Esophagus muscularis mucosa (tissue), 4 donors: Measurements from ENCODE around the gene ATP13A2. TPM values are rescaled to one million over a fixed set of nuclear protein-coding genes. Genes with fewer than 3 reads are reported as not detected.

Experiments
- DNase-seq: peaks from one replicate; pipeline ENCODE4 v3.0.0-alpha.2; 2017; ENCODE audit errors: extremely low spot score
- H3K27ac ChIP-seq, 4 donors: fragments of 200-600 bp; sonication (generic); replicated peaks in 1 of 4; 1 replicate in 3 of 4; 2 replicates in 1 of 4; pipeline ENCODE4 v1.5.1; 2016 to 2019; ENCODE audit warnings: mild to moderate bottlenecking in 1 of 4
- H3K27me3 ChIP-seq, 4 donors: fragments of 200-600 bp; sonication (generic); one replicate each; pipeline versions ENCODE4 v1.5.1 to v1.6.0; 2016 to 2019
- H3K36me3 ChIP-seq, 4 donors: fragments of 200-600 bp; sonication (generic); one replicate each; pipeline ENCODE4 v1.5.1; 2016 to 2019
- H3K4me1 ChIP-seq, 4 donors: fragments of 200-600 bp; sonication (generic); one replicate each; pipeline ENCODE4 v1.5.1; 2016 to 2019
- H3K4me3 ChIP-seq, 4 donors: fragments of 200-600 bp; sonication (generic); 1 replicate in 2 of 4; 2 replicates in 2 of 4; pipeline ENCODE4 v1.5.1; 2016 to 2019; ENCODE audit warnings: mild to moderate bottlenecking in 4 of 4, moderate library complexity in 1 of 4
- H3K9me3 ChIP-seq, 4 donors: fragments of 200-600 bp; sonication (generic); 1 replicate in 3 of 4; 2 replicates in 1 of 4; pipeline ENCODE4 v1.5.1; 2016 to 2019
- EP300 ChIP-seq: sonication (generic); formaldehyde crosslinking; IDR thresholded peaks from one replicate; pipeline ENCODE4 v1.6.1; 2017; ENCODE audit warnings: antibody characterized with exemption
- POLR2A ChIP-seq: fragments of 450-650 bp; IDR thresholded peaks from one replicate; pipeline ENCODE4 v1.6.1; 2017; ENCODE audit warnings: antibody characterized with exemption, moderate library complexity, mild to moderate bottlenecking, low read depth
- POLR2AphosphoS5 ChIP-seq, 2 donors: sonication (generic); formaldehyde crosslinking; IDR thresholded peaks; one replicate each; pipeline ENCODE4 v1.6.1; 2017; ENCODE audit warnings: antibody characterized with exemption in 2 of 2
- WGBS: methylation state at CpG from one replicate; pipeline ENCODE4 v1.1.5; 2018; 5-methylcytosine and 5-hydroxymethylcytosine counted together
- intact Hi-C: fragments of 100-400 bp; cut with DNase I; formaldehyde crosslinking; loops from one replicate; pipeline ENCODE4 v1.15.1; 2023
- total RNA-seq, 4 donors: library from RNA; depleted of rRNA; stranded (reverse); fragments of >200 nt; gene quantifications; one replicate each; pipeline versions ENCODE4 v1.1.0 to v1.2.1, GENCODE V29; 2016
- TF ChIP-seq, protein P1 (sequence below), 3 experiments: fragments of 200-600 bp in 2 of 3; fragments of 450-650 bp in 1 of 3; sonication (generic) in 2 of 3; IDR thresholded peaks; one replicate each; pipeline ENCODE4 v1.5.1; 2017 to 2019; ENCODE audit warnings: antibody characterized with exemption in 3 of 3, mild to moderate bottlenecking in 2 of 3, moderate library complexity in 1 of 3

ATP13A2 gene
- 10 to 100 TPM; 16.1 to 30.8 (median 23.2) TPM for total RNA-seq

- peak within 1 kb of the TSS; percentile 49 to 73 (median 61) for H3K27ac ChIP-seq
- whole genome bisulfite sequencing = 6% methylated on average over 10 of the region's 94 CpGs
Observed at GRCh38 chr1:17011439-17012307, at the start of gene ATP13A2. Gene ATP13A2, minus strand, starts transcription at chr1:17011928. Its CDS starts 190 bp downstream, at chr1:17011738.

DNA sequence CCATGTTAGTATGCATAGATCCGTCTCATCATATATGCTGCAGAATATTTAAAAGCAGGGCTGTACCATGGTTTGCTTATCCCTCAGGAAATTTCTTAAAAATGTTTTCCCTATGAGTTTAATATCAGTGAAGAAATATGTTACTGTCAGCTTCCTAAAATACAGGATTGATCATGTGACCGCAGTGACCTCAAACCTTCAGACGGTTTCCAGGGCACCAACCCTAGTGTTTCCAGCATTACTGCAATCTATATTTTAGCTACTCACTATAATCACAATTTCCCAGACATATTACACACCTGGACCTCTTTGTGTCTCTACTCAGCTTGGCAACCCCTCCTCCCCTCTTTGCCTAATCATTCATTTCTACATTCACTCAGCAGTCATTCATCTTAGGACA is 49.8 kb upstream of the ATP13A2 start:
- intact Hi-C loops = no loop called here
- no peaks in the 10 kb centered on the region for H3K27me3 ChIP-seq
- H3K27ac ChIP-seq = no peak overlapping the region
- H3K4me1 ChIP-seq = peaks cover 0 to 6% (median 2%) of the 10 kb centered on the region in 4 donors
- H3K36me3 ChIP-seq = no peaks in the 10 kb centered on the region
- TF ChIP-seq EP300 (no peak), POLR2AphosphoS5 (IDR thresholded peaks at IDR 0.05) (no peak), POLR2A (no peak)
- TF ChIP-seq, protein P1, sequence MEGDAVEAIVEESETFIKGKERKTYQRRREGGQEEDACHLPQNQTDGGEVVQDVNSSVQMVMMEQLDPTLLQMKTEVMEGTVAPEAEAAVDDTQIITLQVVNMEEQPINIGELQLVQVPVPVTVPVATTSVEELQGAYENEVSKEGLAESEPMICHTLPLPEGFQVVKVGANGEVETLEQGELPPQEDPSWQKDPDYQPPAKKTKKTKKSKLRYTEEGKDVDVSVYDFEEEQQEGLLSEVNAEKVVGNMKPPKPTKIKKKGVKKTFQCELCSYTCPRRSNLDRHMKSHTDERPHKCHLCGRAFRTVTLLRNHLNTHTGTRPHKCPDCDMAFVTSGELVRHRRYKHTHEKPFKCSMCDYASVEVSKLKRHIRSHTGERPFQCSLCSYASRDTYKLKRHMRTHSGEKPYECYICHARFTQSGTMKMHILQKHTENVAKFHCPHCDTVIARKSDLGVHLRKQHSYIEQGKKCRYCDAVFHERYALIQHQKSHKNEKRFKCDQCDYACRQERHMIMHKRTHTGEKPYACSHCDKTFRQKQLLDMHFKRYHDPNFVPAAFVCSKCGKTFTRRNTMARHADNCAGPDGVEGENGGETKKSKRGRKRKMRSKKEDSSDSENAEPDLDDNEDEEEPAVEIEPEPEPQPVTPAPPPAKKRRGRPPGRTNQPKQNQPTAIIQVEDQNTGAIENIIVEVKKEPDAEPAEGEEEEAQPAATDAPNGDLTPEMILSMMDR (IDR thresholded peaks at IDR 0.05) = no peak
- 79% methylated on average over 3 of the region's 3 CpGs for WGBS
- no peak overlapping the region for H3K4me3 ChIP-seq
- peaks cover 0 to 11% (median 7%) of the 10 kb centered on the region in 4 donors for H3K9me3 ChIP-seq
- no peak for DNase-seq

More at GRCh38 chr1:17011439-17012307, at the start of gene ATP13A2:
- peak within 1 kb of the TSS; percentile 67 to 94 (median 86) for H3K4me3 ChIP-seq
- H3K9me3 ChIP-seq = no peaks in the 10 kb centered on the region
- no peaks in the 10 kb centered on the region for H3K36me3 ChIP-seq
- intact Hi-C loops = loop anchor here (5.0 kb wide), 1 partner anchor 36 kb away; no protein-coding TSS in a partner anchor
- TF ChIP-seq POLR2AphosphoS5 (IDR thresholded peaks at IDR 0.05) = peak; percentile 34 to 74
- TF ChIP-seq, protein P1 (IDR thresholded peaks at IDR 0.05) = no peak
- no peak for TF ChIP-seq EP300
- DNase-seq = no peak
- H3K4me1 ChIP-seq = peaks cover 27 to 30% (median 29%) of the 10 kb centered on the region in 4 donors
- no peaks in the 10 kb centered on the region for H3K27me3 ChIP-seq

GRCh38 chr1:17060306-17060749 is 48.6 kb upstream of the ATP13A2 start:
- no peak overlapping the region for H3K27ac ChIP-seq
- intact Hi-C loops = no loop called here
- whole genome bisulfite sequencing = 57% methylated on average over 11 of the region's 11 CpGs

DNA sequence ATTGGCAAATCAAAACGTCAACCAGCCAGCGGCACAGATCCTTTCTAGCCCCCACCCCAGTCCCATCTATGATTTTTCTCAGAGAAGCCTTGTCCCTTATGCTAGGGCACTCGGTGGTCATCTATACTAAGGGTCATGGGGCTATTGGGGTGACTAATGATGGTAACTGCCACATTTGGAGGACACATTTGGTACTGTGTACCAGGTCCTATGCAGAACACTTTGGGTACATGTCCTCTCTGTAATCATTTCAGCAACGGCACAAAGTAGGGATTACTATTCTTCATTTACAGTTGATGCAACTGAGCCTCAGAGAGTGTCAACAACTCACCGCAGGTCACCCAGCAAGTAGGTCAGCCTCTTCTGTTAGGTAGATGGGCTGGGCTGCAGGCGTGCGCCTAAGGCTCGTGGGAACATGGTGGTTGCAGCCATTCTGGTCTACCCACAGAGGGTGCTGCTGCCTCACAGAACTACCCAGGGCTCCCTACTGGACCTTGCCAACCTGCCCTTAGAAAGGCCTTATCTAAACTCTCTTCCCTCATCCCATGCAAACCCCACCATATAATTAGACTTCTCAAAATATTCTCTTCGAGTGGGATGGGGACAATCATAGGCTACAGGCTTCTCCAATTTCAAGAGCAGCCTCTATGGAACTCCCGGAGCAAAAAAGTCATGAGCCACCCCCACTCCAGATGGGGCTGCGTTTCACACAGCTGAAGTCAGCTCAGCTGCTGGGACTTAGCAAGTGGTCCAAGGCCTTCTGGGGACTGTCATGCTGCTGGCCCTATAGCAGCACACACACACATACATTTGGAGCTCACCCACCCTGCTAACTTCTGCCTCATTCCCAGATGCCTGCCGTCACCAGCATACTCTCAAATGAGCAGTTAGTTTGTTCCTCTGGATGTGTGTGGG is 47.9 kb upstream of the ATP13A2 start:
- Histone ChIP-seq H3K27me3 (no peaks in the 10 kb centered on the region), H3K27ac (no peak overlapping the region), H3K4me3 (no peak overlapping the region), H3K36me3 (no peaks in the 10 kb centered on the region), H3K9me3 (peaks cover 0 to under 1% (median 0%) of the 10 kb centered on the region in 4 donors), H3K4me1 (peaks cover 0 to 9% (median 2%) of the 10 kb centered on the region in 4 donors)
- TF ChIP-seq POLR2AphosphoS5 (IDR thresholded peaks at IDR 0.05) = no peak
- TF ChIP-seq POLR2A = no peak
- TF ChIP-seq, protein P1 (IDR thresholded peaks at IDR 0.05) = peak; percentile 29 to 49 (median 44)
- WGBS = 46% methylated on average over 12 of the region's 12 CpGs
- intact Hi-C loops = no loop called here
- DNase-seq = no peak

More at GRCh38 chr1:17060306-17060749, 48.6 kb upstream of the ATP13A2 start:
- no peaks in the 10 kb centered on the region for H3K27me3 ChIP-seq
- no peak for DNase-seq
- peaks cover 0 to 6% (median 2%) of the 10 kb centered on the region in 4 donors for H3K4me1 ChIP-seq
- peaks cover 0 to 7% (median 6%) of the 10 kb centered on the region in 4 donors for H3K9me3 ChIP-seq
- TF ChIP-seq EP300 (no peak), POLR2AphosphoS5 (IDR thresholded peaks at IDR 0.05) (no peak)
- TF ChIP-seq, protein P1 (IDR thresholded peaks at IDR 0.05) = no peak
- H3K4me3 ChIP-seq = no peak overlapping the region
- no peaks in the 10 kb centered on the region for H3K36me3 ChIP-seq
